CD14-positive monocyte (primary cell): ENCODE data around the gene KMT2C. TPM values are rescaled to one million over a fixed set of nuclear protein-coding genes. Genes with fewer than 3 reads are reported as not detected.
"Not testable (repeated sequence)": the region's sequence is repeated elsewhere in the genome, so short reads cannot be mapped to it uniquely, and the experiment has no call there.

ENCODE experiments used
- DNase-seq, 3 donors: peaks; one replicate each; pipeline ENCODE4 v3.0.0-alpha.2; 2011 to 2022
- H2AFZ ChIP-seq: 2 replicates; pipeline ENCODE4 v1.6.0; 2012; ENCODE audit warnings: mild to moderate bottlenecking, low read depth, low read length, inconsistent platforms; ENCODE audit not compliant: insufficient read depth, poor library complexity, severe bottlenecking
- H3K27ac ChIP-seq, 2 donors: 1 replicate in 1 of 2; 2 replicates in 1 of 2; pipeline ENCODE4 v1.5.1; 2012 to 2013; ENCODE audit warnings: low read length in 2 of 2, control low read depth in 1 of 2, inconsistent platforms in 1 of 2, low read depth in 1 of 2, mild to moderate bottlenecking in 1 of 2
- H3K27me3 ChIP-seq, 2 donors: one replicate each; pipeline versions ENCODE4 v1.6.0 to v1.6.1; 2011 to 2013; ENCODE audit warnings: low read length in 2 of 2; ENCODE audit not compliant: control insufficient read depth in 2 of 2, insufficient read depth in 2 of 2
- H3K36me3 ChIP-seq, 2 donors: replicated peaks in 1 of 2; 1 replicate in 1 of 2; 2 replicates in 1 of 2; pipeline versions ENCODE4 v1.5.1 to v1.6.1; 2012 to 2013; ENCODE audit warnings: low read length in 2 of 2, control low read depth in 1 of 2, inconsistent platforms in 1 of 2, mild to moderate bottlenecking in 1 of 2; ENCODE audit not compliant: insufficient read depth in 2 of 2, control insufficient read depth in 1 of 2
- H3K4me1 ChIP-seq, 2 donors: 1 replicate in 1 of 2; 2 replicates in 1 of 2; pipeline versions ENCODE4 v1.5.1 to v1.6.1; 2012 to 2013; ENCODE audit warnings: low read length in 2 of 2, control low read depth in 1 of 2, inconsistent platforms in 1 of 2, mild to moderate bottlenecking in 1 of 2, moderate library complexity in 1 of 2; ENCODE audit not compliant: insufficient read depth in 2 of 2, control insufficient read depth in 1 of 2
- H3K4me2 ChIP-seq: replicated peaks from 2 replicates; pipeline ENCODE3; 2012; ENCODE audit warnings: low read length, moderate library complexity, mild to moderate bottlenecking; ENCODE audit not compliant: poor library complexity, severe bottlenecking; ENCODE audit errors: extremely low read depth
- H3K4me3 ChIP-seq, 3 experiments: fragments of 200-600 bp in 1 of 3; sonication (generic) in 1 of 3; replicated peaks in 1 of 3; 1 replicate in 2 of 3; 2 replicates in 1 of 3; pipeline ENCODE4 v1.5.1; 2011 to 2013; ENCODE audit warnings: low read length in 3 of 3, mild to moderate bottlenecking in 3 of 3, control low read depth in 2 of 3, low read depth in 2 of 3, inconsistent platforms in 1 of 3, moderate library complexity in 1 of 3
- H3K79me2 ChIP-seq: 2 replicates; pipeline ENCODE4 v1.6.0; 2012; ENCODE audit warnings: mild to moderate bottlenecking, control low read depth, inconsistent platforms, low read length, moderate library complexity; ENCODE audit not compliant: insufficient read depth
- H3K9ac ChIP-seq: 2 replicates; pipeline ENCODE4 v1.6.0; 2017; ENCODE audit warnings: low read length, mild to moderate bottlenecking; ENCODE audit not compliant: insufficient read depth, poor library complexity, severe bottlenecking
- H3K9me3 ChIP-seq, 2 donors: replicated peaks in 1 of 2; 1 replicate in 1 of 2; 2 replicates in 1 of 2; pipeline versions ENCODE4 v1.5.1 to v1.6.1; 2012 to 2013; ENCODE audit warnings: low read length in 2 of 2, control low read depth in 1 of 2; ENCODE audit not compliant: control insufficient read depth in 1 of 2, insufficient read depth in 1 of 2
- H4K20me1 ChIP-seq: 2 replicates; pipeline ENCODE4 v1.6.0; 2012; ENCODE audit warnings: mild to moderate bottlenecking, low read length, control low read depth, moderate library complexity; ENCODE audit not compliant: insufficient read depth
- H3K27ac Mint-ChIP-seq, 7 donors: one replicate each; pipeline ENCODE4 v1.8.0; 2020; ENCODE audit warnings: mild to moderate bottlenecking in 7 of 7, mixed read lengths in 7 of 7, moderate library complexity in 6 of 7, inconsistent platforms in 2 of 7
- H3K27me3 Mint-ChIP-seq, 3 donors: one replicate each; pipeline ENCODE4 v1.8.0; 2021 to 2022; ENCODE audit warnings: low read depth in 3 of 3, mild to moderate bottlenecking in 3 of 3, mixed read lengths in 3 of 3, moderate library complexity in 3 of 3, inconsistent platforms in 1 of 3
- H3K36me3 Mint-ChIP-seq, 2 donors: one replicate each; pipeline ENCODE4 v1.8.0; 2020; ENCODE audit warnings: mixed read lengths in 2 of 2, inconsistent platforms in 1 of 2, mild to moderate bottlenecking in 1 of 2
- H3K4me1 Mint-ChIP-seq: one replicate; pipeline ENCODE4 v1.8.0; 2020; ENCODE audit warnings: mild to moderate bottlenecking, mixed read lengths
- H3K4me3 Mint-ChIP-seq, 2 donors: one replicate each; pipeline ENCODE4 v1.8.0; 2020; ENCODE audit warnings: mild to moderate bottlenecking in 2 of 2, mixed read lengths in 2 of 2, moderate library complexity in 1 of 2
- H3K9me3 Mint-ChIP-seq, 7 donors: one replicate each; pipeline ENCODE4 v1.8.0; 2020 to 2022; ENCODE audit warnings: mixed read lengths in 7 of 7, mild to moderate bottlenecking in 6 of 7, moderate library complexity in 6 of 7, inconsistent platforms in 2 of 7
- WGBS: methylation state at CpG from one replicate; pipeline ENCODE4 v1.1.5; 2013; ENCODE audit warnings: missing lambda C conversion rate; ENCODE audit not compliant: insufficient coverage; 5-methylcytosine and 5-hydroxymethylcytosine counted together
- intact Hi-C, 2 donors: fragments of 100-400 bp; cut with micrococcal nuclease; formaldehyde crosslinking; loops; one replicate each; pipeline versions ENCODE4 v1.15.0 to v1.15.1; 2023
- polyA plus RNA-seq, 3 donors: library from polyadenylated mRNA; depleted of rRNA in 1 of 3; unstranded in 2 of 3; stranded (reverse) in 1 of 3; fragments of 300-500 nt in 2 of 3; fragments of >200 nt in 1 of 3; fragmentation: Illumina TruSeq in 2 of 3; gene quantifications; 1 replicate in 2 of 3; 2 replicates in 1 of 3; pipeline ENCODE4 v1.2.3, GENCODE V29; 2012 to 2021
- TF ChIP-seq, protein P1 (sequence below): fragments of 200-600 bp; IDR thresholded peaks from one replicate; pipeline ENCODE4 v1.8.0; 2022; ENCODE audit warnings: antibody characterized with exemption, mild to moderate bottlenecking

The KMT2C gene
- polyA plus RNA-seq, 3 donors: 4.5 to 26.1 (median 7.3) TPM

DNA sequence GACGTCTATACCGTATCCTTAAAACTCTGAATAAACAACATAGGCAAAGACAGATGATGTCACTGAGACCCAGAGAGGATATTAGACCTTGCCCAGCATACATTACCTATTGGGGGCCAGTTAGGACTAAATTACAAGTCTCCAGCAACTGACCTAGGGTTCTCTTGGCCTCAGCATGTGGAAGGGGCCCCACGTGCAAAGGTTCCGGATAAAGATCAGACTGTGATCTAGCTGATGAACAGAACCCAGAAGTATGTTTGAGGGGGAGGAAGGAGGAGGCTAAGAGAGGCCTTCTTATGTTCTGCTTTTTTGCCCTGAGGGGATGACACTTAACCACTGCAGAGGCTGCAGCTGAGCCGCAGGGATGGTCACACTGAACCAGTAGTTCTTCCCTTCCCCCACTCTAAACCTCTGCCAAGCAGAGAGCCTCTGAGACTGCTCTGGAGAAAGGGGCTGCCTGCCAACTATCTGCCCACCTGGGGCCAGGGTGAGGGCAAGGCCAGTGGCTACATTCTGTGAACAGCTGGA is 24.0 kb upstream of the KMT2C start:
- peak overlapping the region; percentile 51 to 76 for H3K27ac ChIP-seq
- peaks cover 0 to 6% of the 10 kb centered on the region in 2 donors for H3K9me3 ChIP-seq
- DNase-seq: peak; percentile 68 to 76 (median 68)
- intact Hi-C loops: loop anchor here (5.0 to 10.0 kb wide), 3 partner anchors 32 to 218 kb away; partner anchors contain the start of gene XRCC2 (in 1 of the 2)
- 10% methylated on average over 4 of the region's 5 CpGs for WGBS
- peaks cover 29 to 30% of the 10 kb centered on the region in 2 donors for H3K4me1 ChIP-seq
- peaks cover 0 to 9% (median 4%) of the 10 kb centered on the region in 7 donors for H3K9me3 Mint-ChIP-seq
- TF ChIP-seq, protein P1, sequence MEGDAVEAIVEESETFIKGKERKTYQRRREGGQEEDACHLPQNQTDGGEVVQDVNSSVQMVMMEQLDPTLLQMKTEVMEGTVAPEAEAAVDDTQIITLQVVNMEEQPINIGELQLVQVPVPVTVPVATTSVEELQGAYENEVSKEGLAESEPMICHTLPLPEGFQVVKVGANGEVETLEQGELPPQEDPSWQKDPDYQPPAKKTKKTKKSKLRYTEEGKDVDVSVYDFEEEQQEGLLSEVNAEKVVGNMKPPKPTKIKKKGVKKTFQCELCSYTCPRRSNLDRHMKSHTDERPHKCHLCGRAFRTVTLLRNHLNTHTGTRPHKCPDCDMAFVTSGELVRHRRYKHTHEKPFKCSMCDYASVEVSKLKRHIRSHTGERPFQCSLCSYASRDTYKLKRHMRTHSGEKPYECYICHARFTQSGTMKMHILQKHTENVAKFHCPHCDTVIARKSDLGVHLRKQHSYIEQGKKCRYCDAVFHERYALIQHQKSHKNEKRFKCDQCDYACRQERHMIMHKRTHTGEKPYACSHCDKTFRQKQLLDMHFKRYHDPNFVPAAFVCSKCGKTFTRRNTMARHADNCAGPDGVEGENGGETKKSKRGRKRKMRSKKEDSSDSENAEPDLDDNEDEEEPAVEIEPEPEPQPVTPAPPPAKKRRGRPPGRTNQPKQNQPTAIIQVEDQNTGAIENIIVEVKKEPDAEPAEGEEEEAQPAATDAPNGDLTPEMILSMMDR: no peak
- no peaks in the 10 kb centered on the region for H4K20me1 ChIP-seq
- H3K4me3 ChIP-seq: peak overlapping the region in 1 of 3 experiments; percentile 39
- peak overlapping the region; percentile 41 for H3K4me2 ChIP-seq
- H3K36me3 ChIP-seq: no peaks in the 10 kb centered on the region
- no peak overlapping the region for H3K9ac ChIP-seq
- peaks cover 28% of the 10 kb centered on the region for H3K4me1 Mint-ChIP-seq
- H2AFZ ChIP-seq: peak overlapping the region; percentile 58
- peak overlapping the region in 1 of 2 donors; percentile 55 for H3K4me3 Mint-ChIP-seq
- no peaks in the 10 kb centered on the region for H3K36me3 Mint-ChIP-seq
- H3K79me2 ChIP-seq: peaks cover 4% of the 10 kb centered on the region
- peaks cover 0 to 5% (median 2%) of the 10 kb centered on the region in 3 donors for H3K27me3 Mint-ChIP-seq
- peak overlapping the region; percentile 75 to 93 (median 90) for H3K27ac Mint-ChIP-seq
- no peaks in the 10 kb centered on the region for H3K27me3 ChIP-seq

DNA sequence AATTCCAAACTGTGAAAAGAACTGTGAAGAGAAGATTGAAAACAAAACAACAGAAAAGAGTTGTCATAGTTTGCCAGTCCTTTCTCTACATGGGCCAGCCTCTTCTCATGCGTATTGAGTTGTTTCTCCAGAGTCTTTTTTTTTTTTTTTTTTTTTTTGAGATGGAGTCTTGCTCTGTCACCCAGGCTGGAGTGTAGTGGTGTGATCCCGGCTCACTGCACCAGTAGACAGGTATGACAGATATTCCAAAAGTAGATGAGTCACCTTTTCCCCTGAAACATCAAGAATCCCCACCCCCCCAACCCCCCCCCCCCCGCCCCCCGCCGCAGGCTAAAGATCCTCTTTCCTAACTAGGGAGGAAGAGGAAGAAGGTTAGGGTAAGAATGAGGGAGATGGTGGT is 15.6 kb upstream of the KMT2C start:
- intact Hi-C loops: loop anchor here in 1 of 2 donors (10.0 kb wide), 1 partner anchor 117 kb away; no protein-coding TSS in a partner anchor

DNA sequence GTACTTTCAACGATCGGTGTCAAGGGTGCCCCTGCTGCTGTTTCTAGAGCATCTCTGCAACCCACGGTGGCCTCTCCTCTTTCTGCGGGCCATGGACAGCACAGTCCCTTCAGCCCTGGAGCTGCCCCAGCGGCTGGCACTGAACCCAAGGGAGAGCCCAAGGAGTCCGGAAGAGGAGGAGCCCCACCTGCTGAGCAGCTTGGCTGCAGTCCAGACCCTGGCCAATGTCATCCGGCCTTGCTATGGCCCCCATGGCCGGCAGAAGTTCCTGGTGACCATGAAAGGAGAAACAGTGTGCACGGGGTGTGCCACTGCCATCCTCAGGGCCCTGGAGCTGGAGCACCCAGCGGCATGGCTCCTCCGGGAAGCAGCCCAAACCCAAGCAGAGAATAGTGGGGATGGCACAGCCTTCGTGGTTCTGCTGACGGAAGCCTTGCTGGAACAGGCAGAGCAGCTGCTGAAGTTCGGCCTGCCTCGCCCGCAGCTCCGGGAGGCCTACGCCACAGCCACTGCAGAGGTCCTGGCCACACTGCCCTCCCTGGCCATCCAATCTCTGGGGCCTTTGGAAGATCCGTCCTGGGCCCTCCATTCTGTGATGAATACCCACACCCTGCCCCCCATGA is 9.7 kb upstream of the KMT2C start:
- H3K4me2 ChIP-seq, H3K9ac ChIP-seq, H3K36me3 ChIP-seq, H3K27ac ChIP-seq, H2AFZ ChIP-seq, intact Hi-C loops, H4K20me1 ChIP-seq, H3K27me3 Mint-ChIP-seq, H3K79me2 ChIP-seq, H3K27me3 ChIP-seq, DNase-seq, H3K27ac Mint-ChIP-seq, H3K9me3 ChIP-seq, H3K36me3 Mint-ChIP-seq, H3K4me3 Mint-ChIP-seq, H3K9me3 Mint-ChIP-seq, H3K4me3 ChIP-seq: not testable (repeated sequence)
- H3K4me1 ChIP-seq: peaks cover 16 to 20% of the 10 kb centered on the region in 2 donors
- H3K4me1 Mint-ChIP-seq: peaks cover 23% of the 10 kb centered on the region
- 95% methylated on average over 15 of the region's 19 CpGs for WGBS

More for the DNA sequence above, 15.6 kb upstream of the KMT2C start:
- peak overlapping the region in 1 of 2 donors; percentile 48 for H3K4me3 Mint-ChIP-seq
- Histone ChIP-seq H3K9ac (no peak overlapping the region), H3K4me2 (no peak overlapping the region), H3K27me3 (no peaks in the 10 kb centered on the region), H3K4me3 (no peak overlapping the region), H3K79me2 (no peaks in the 10 kb centered on the region), H3K4me1 (peaks cover 22 to 24% of the 10 kb centered on the region in 2 donors), H3K27ac (no peak overlapping the region), H3K36me3 (no peaks in the 10 kb centered on the region), H4K20me1 (no peaks in the 10 kb centered on the region), H3K9me3 (no peaks in the 10 kb centered on the region), H2AFZ (peak overlapping the region; percentile 61)
- no peaks in the 10 kb centered on the region for H3K36me3 Mint-ChIP-seq
- peak overlapping the region in 5 of 7 donors; percentile 25 to 80 (median 60) for H3K27ac Mint-ChIP-seq
- peak in 2 of 3 donors; percentile 20 to 42 for DNase-seq
- TF ChIP-seq, protein P1: no peak
- H3K27me3 Mint-ChIP-seq: peaks cover 0 to 6% (median 5%) of the 10 kb centered on the region in 3 donors
- no CpG with 5 or more reads among the region's 5 CpGs for WGBS
- H3K9me3 Mint-ChIP-seq: no peaks in the 10 kb centered on the region
- H3K4me1 Mint-ChIP-seq: peaks cover 28% of the 10 kb centered on the region
